Nephron (organoid): ENCODE measurements around the gene CEBPE.
A peak's percentile ranks its signal among the peaks of the same experiment; 100 is the strongest.

Source experiments
- H3K27ac Mint-ChIP-seq, 3 experiments: 2 replicates each; pipeline ENCODE4 v1.8.0; 2020; ENCODE audit warnings: mixed read lengths in 3 of 3, mild to moderate bottlenecking in 2 of 3, moderate library complexity in 1 of 3
- H3K27me3 Mint-ChIP-seq: 2 replicates; pipeline ENCODE4 v1.8.0; 2021; ENCODE audit warnings: low read depth, mild to moderate bottlenecking, moderate library complexity, mixed read lengths
- H3K36me3 Mint-ChIP-seq: 2 replicates; pipeline ENCODE4 v1.8.0; 2020; ENCODE audit warnings: low read depth, mixed read lengths
- H3K4me1 Mint-ChIP-seq: 2 replicates; pipeline ENCODE4 v1.8.0; 2020; ENCODE audit warnings: mixed read lengths
- H3K4me3 Mint-ChIP-seq, 3 experiments: 2 replicates each; pipeline ENCODE4 v1.8.0; 2020; ENCODE audit warnings: mild to moderate bottlenecking in 3 of 3, mixed read lengths in 3 of 3, moderate library complexity in 2 of 3
- H3K9me3 Mint-ChIP-seq: 2 replicates; pipeline ENCODE4 v1.8.0; 2020; ENCODE audit warnings: mixed read lengths
- TF ChIP-seq, protein P1 (sequence below), 3 experiments: fragments of 200-600 bp; sonication (generic); IDR thresholded peaks; one replicate each; pipeline ENCODE4 v1.5.0; 2021; ENCODE audit warnings: antibody characterized with exemption in 3 of 3; ENCODE audit not compliant: unreplicated experiment in 3 of 3

Gene CEBPE

DNA sequence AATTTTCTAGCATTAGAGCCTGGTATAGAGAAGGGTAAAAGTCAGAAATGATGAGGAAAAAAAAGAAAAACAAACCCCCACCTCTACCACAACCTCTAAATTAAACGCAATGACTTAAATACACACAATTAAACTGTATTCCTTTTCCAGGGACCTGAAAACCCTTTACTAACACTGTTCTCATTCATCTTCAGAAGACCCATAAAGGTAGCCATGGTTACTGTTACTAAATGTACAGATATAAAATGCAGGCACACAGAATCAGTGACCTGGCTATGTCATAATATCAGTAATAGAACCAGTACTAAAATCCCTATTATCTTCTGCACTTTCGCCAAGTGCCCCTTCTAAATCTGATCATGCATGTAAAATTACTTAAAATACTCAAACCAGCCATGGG is 25.5 kb downstream of the CEBPE start:
- TF ChIP-seq, protein P1, sequence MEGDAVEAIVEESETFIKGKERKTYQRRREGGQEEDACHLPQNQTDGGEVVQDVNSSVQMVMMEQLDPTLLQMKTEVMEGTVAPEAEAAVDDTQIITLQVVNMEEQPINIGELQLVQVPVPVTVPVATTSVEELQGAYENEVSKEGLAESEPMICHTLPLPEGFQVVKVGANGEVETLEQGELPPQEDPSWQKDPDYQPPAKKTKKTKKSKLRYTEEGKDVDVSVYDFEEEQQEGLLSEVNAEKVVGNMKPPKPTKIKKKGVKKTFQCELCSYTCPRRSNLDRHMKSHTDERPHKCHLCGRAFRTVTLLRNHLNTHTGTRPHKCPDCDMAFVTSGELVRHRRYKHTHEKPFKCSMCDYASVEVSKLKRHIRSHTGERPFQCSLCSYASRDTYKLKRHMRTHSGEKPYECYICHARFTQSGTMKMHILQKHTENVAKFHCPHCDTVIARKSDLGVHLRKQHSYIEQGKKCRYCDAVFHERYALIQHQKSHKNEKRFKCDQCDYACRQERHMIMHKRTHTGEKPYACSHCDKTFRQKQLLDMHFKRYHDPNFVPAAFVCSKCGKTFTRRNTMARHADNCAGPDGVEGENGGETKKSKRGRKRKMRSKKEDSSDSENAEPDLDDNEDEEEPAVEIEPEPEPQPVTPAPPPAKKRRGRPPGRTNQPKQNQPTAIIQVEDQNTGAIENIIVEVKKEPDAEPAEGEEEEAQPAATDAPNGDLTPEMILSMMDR (IDR thresholded peaks at IDR 0.05; ENCODE audit: unreplicated experiment in 3 of 3): no peak
- Mint-ChIP-seq H3K4me3 (peak overlapping the region in 1 of 3 experiments; percentile 76), H3K27me3 (no peaks in the 10 kb centered on the region), H3K4me1 (peaks cover 18% of the 10 kb centered on the region), H3K27ac (no peak overlapping the region), H3K9me3 (no peaks in the 10 kb centered on the region), H3K36me3 (peaks cover 37% of the 10 kb centered on the region)

DNA sequence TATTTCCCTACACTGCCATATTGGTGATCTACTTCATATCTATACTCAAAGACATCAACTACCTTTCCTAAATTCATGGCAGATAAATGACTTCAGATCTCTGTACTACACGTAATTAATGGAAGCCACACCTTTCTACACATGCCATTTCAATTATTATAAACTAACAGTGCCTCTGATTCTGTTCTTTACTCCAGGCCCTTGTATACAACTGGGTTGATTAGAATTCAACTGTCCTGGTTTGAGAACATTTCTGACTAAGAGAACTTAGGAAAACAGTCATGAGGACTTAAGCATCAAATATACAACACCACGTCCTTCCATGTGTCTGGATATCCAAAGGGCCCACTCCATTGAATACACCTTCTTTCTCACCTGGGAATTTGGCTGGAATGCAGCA is 26.0 kb downstream of the CEBPE start:
- Mint-ChIP-seq H3K9me3 (no peaks in the 10 kb centered on the region), H3K27ac (no peak overlapping the region), H3K4me3 (peak overlapping the region; percentile 51 to 76 (median 69)), H3K27me3 (no peaks in the 10 kb centered on the region), H3K36me3 (peaks cover 37% of the 10 kb centered on the region), H3K4me1 (peaks cover 18% of the 10 kb centered on the region)
- TF ChIP-seq, protein P1 (IDR thresholded peaks at IDR 0.05; ENCODE audit: unreplicated experiment in 3 of 3): no peak

DNA sequence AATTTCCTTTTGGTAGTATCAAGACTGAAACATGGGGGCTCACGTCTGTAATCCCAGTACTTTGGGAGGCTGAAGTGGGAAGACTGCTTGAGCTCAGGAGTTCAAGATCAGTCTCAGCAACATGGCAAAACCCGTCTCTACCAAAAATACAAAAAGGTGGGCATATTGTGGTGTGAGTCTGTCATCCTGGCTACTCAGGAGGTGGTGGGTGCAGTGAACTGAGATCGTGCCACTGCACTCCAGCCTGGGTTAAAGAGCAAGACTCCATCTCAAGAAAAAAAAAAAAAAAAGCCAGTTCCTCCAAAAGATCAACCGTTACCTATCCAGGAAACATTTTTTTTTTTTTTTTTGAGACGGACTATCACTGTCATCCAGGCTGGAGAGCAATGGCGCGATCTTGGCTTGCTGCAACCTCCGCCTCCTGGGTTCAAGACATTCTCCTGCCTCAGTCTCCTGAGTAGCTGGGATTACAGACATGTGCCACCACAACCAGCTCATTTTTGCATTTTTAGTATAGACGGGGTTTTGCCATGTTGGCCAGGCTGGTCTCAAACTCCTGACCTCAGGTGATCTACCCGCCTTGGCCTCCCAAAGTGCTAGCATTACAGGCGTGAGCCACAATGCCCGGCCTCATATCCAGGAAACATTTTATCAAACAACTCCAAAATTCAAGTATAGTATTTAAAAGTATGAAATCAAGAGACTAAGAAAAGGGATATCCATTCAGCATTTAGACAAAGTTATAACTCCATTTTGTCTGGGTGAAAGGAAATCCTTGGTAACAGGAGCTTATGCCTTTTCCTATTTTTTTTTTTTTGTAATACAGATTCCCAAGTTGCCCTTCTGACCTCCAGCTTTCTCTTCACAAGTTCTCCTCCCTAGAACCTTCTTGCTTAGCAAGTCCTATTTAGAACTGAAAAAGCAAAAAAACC is 27.5 kb downstream of the CEBPE start:
- H3K36me3 Mint-ChIP-seq: peaks cover 43% of the 10 kb centered on the region

DNA sequence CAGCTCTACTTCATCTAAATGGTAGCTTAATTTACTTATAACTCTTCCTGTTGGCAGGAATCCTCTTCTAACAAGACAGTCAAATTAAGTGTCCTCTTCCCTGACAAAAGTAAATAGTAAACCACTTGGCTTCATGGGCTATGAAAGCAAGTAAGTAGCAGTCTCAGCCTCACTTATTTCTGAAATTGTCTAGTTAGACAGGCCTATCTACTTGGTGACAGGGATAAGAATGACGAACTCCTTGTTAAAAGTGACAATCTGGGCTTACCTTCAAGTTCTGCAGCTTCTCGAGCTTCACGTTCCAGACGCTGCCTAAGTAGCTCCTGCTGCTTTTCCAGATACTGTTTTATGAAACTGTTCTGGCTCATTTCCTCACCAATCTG is 28.8 kb downstream of the CEBPE start:
- peaks cover 55% of the 10 kb centered on the region for H3K36me3 Mint-ChIP-seq
- peaks cover 5% of the 10 kb centered on the region for H3K4me1 Mint-ChIP-seq
- TF ChIP-seq, protein P1 (IDR thresholded peaks at IDR 0.05; ENCODE audit: unreplicated experiment in 3 of 3): no peak
- H3K27me3 Mint-ChIP-seq: no peaks in the 10 kb centered on the region
- peak overlapping the region in 1 of 3 experiments; percentile 81 for H3K27ac Mint-ChIP-seq
- H3K4me3 Mint-ChIP-seq: peak overlapping the region in 2 of 3 experiments; percentile 41 to 53
- no peaks in the 10 kb centered on the region for H3K9me3 Mint-ChIP-seq

More for the DNA sequence above, 27.5 kb downstream of the CEBPE start:
- no peak overlapping the region for H3K27ac Mint-ChIP-seq
- H3K4me3 Mint-ChIP-seq: no peak overlapping the region
- no peaks in the 10 kb centered on the region for H3K9me3 Mint-ChIP-seq
- TF ChIP-seq, protein P1 (IDR thresholded peaks at IDR 0.05; ENCODE audit: unreplicated experiment in 3 of 3): no peak
- H3K27me3 Mint-ChIP-seq: no peaks in the 10 kb centered on the region
- H3K4me1 Mint-ChIP-seq: peaks cover 6% of the 10 kb centered on the region

DNA sequence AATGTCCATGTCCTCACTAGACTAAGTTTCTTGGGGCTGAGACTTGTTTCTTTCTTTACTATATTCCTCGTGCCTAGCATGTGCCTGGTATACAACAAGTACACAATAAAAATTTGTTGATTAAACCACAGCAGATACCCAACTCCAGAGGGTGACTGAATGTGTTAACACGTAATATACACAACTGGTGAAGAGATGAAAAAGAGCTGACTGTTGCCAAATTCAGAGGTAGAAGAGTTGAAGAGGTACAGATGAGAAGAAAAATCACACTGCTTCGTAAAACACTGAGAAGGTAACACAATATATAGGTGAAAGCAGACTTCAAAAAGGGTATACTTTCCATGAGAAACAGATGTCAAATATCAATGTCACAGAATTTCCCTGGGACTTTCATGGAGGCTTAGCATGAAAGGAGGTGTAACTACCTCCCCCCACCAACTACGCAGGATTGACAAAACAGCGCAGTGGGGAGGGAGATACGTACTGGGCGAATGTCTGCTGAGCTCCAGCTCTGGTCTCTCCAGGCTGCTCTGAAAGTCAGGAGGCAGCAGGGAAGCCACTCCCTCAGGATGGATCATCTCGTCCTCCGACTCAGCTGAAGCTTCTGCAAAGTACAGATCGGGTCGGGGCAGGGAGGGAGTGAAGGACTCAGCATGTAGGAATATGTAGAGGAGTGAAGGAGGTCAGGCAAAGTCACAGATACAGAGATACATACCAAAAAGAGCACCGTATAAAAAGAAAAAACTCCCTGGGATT is 29.4 kb downstream of the CEBPE start:
- Mint-ChIP-seq H3K4me3 (peak overlapping the region in 1 of 3 experiments; percentile 12), H3K9me3 (no peaks in the 10 kb centered on the region), H3K27me3 (no peaks in the 10 kb centered on the region), H3K36me3 (peaks cover 58% of the 10 kb centered on the region), H3K27ac (peak overlapping the region in 1 of 3 experiments; percentile 81), H3K4me1 (peaks cover 5% of the 10 kb centered on the region)
- TF ChIP-seq, protein P1 (IDR thresholded peaks at IDR 0.05; ENCODE audit: unreplicated experiment in 3 of 3): no peak
